K562 (cell line): Measurements from ENCODE around the gene ANTXRL. TPM values are rescaled to one million over a fixed set of nuclear protein-coding genes. Genes with fewer than 3 reads are reported as not detected.

Source experiments
- AFF1 ChIP-seq, 2 experiments: fragments of 450-650 bp; IDR thresholded peaks; 2 replicates each; pipeline ENCODE4 v1.6.1; 2018; ENCODE audit warnings: mild to moderate bottlenecking in 2 of 2, low read depth in 1 of 2; ENCODE audit not compliant: partially characterized antibody in 2 of 2
- CBFA2T3 ChIP-seq: fragments of 450-650 bp; IDR thresholded peaks from 2 replicates; pipeline ENCODE4 v1.6.1; 2017
- GTF2B ChIP-seq: IDR thresholded peaks from 2 replicates; pipeline ENCODE4 v1.6.1; 2011; ENCODE audit not compliant: insufficient read length; ENCODE audit errors: extremely low read depth
- MCM3 ChIP-seq: fragments of 450-650 bp; IDR thresholded peaks from 2 replicates; pipeline ENCODE4 v1.6.1; 2016
- TSC22D4 ChIP-seq: fragments of 450-650 bp; IDR thresholded peaks from 2 replicates; pipeline ENCODE4 v1.6.1; 2016; ENCODE audit warnings: missing genetic modification characterization, missing biosample characterization, control low read depth
- YBX1 ChIP-seq: fragments of 450-650 bp; IDR thresholded peaks from 2 replicates; pipeline ENCODE4 v1.7.1; 2016; ENCODE audit warnings: mild to moderate bottlenecking
- ZC3H8 ChIP-seq: fragments of 450-650 bp; IDR thresholded peaks from 2 replicates; pipeline ENCODE4 v1.6.1; 2017
- polyA plus RNA-seq, 8 experiments: library from polyadenylated mRNA; depleted of rRNA in 4 of 8; stranded (reverse) in 5 of 8; unstranded in 3 of 8; fragments of >200 nt; fragmentation: Nextera tagmentation in 2 of 8; fragmentation: Illumina TruSeq in 1 of 8; extraction: Ambion mirVana in 2 of 8; extraction: Trizol in 1 of 8; gene quantifications; 2 replicates each; pipeline versions ENCODE4 v1.2.1 to v1.2.3, GENCODE V29; 2011 to 2014; ENCODE audit warnings: inconsistent platforms in 1 of 8, missing spikeins in 1 of 8
- total RNA-seq, 7 experiments: library from RNA; depleted of rRNA in 6 of 7; stranded (reverse); fragments of >200 nt in 6 of 7; fragmentation: Illumina TruSeq in 2 of 7; extraction: Trizol in 2 of 7; gene quantifications; 2 replicates each; pipeline versions ENCODE4 v1.2.1 to v1.2.3, GENCODE V29; 2011 to 2021; ENCODE audit warnings: low replicate concordance in 1 of 7

Gene ANTXRL
- total and polyA plus RNA-seq, 9 of the 15 experiments (the other 6 are each of a cell fraction or from before 2014, with no cell fraction given), result not detected

- TF ChIP-seq CBFA2T3, result no peak
- TF ChIP-seq YBX1, result no peak
- TF ChIP-seq MCM3, result no peak
- TF ChIP-seq AFF1 (IDR thresholded peaks at IDR 0.05; ENCODE audit: low read depth in 1 of 2, partially characterized antibody in 2 of 2), result no peak
- no peak for TF ChIP-seq TSC22D4
- TF ChIP-seq ZC3H8, result no peak
- no peak for TF ChIP-seq GTF2B
These were observed 42.3 kb downstream of the ANTXRL start (continued) for GRCh38 chr10:46328853-46329689.
